ENCODE results near the gene ZMYM3. TPM values are rescaled to one million over a fixed set of nuclear protein-coding genes. Genes with fewer than 3 reads are reported as not detected.

Gene ZMYM3
- total RNA-seq, 1 donor from 2014 or later, result 44.2 TPM

DNA sequence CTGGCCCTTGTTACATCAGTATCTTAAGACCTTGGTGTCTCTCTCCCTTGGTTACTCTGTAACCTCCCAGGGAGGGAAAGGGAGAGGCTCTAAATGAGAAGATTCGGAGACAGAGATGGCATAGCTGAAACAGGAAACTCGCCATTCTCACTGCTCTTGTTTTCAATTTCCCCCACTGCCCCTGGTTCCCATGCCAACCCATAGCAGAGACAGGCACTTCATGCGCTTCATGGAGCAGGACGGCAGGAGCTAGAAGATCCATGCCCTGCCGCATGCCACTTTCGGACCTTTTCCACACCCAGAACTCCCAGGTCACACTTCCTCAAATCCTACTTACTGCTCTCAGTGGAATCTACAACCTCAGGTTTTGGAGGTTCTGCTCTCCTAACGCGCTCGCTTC is 3.1 kb downstream of the ZMYM3 start:
- Mint-ChIP-seq H3K27me3 (ENCODE audit: unreplicated experiment) (peaks cover 4% of the 10 kb centered on the region), H3K4me1 (ENCODE audit: low read depth, unreplicated experiment) (peaks cover 3% of the 10 kb centered on the region), H3K9me3 (ENCODE audit: unreplicated experiment) (peaks cover 12% of the 10 kb centered on the region), H3K36me3 (ENCODE audit: unreplicated experiment) (no peaks in the 10 kb centered on the region), H3K27ac (ENCODE audit: unreplicated experiment) (no peak overlapping the region), H3K4me3 (ENCODE audit: unreplicated experiment) (no peak overlapping the region)
- TF ChIP-seq CTCF (IDR thresholded peaks at IDR 0.05; ENCODE audit: partially characterized antibody, unreplicated experiment), result no peak
- DNase-seq, result no peak

GRCh38 chrX:71245159-71245558 is 8.8 kb downstream of the ZMYM3 start:
- no peak for TF ChIP-seq CTCF (IDR thresholded peaks at IDR 0.05; ENCODE audit: partially characterized antibody, unreplicated experiment)
- no peaks in the 10 kb centered on the region for H3K4me1 Mint-ChIP-seq (ENCODE audit: low read depth, unreplicated experiment)
- peaks cover under 1% of the 10 kb centered on the region for H3K27me3 Mint-ChIP-seq (ENCODE audit: unreplicated experiment)
- H3K27ac Mint-ChIP-seq (ENCODE audit: unreplicated experiment), result no peak overlapping the region
- DNase-seq, result no peak
- no peak overlapping the region for H3K4me3 Mint-ChIP-seq (ENCODE audit: unreplicated experiment)
- peaks cover 4% of the 10 kb centered on the region for H3K9me3 Mint-ChIP-seq (ENCODE audit: unreplicated experiment)
- no peaks in the 10 kb centered on the region for H3K36me3 Mint-ChIP-seq (ENCODE audit: unreplicated experiment)

DNA sequence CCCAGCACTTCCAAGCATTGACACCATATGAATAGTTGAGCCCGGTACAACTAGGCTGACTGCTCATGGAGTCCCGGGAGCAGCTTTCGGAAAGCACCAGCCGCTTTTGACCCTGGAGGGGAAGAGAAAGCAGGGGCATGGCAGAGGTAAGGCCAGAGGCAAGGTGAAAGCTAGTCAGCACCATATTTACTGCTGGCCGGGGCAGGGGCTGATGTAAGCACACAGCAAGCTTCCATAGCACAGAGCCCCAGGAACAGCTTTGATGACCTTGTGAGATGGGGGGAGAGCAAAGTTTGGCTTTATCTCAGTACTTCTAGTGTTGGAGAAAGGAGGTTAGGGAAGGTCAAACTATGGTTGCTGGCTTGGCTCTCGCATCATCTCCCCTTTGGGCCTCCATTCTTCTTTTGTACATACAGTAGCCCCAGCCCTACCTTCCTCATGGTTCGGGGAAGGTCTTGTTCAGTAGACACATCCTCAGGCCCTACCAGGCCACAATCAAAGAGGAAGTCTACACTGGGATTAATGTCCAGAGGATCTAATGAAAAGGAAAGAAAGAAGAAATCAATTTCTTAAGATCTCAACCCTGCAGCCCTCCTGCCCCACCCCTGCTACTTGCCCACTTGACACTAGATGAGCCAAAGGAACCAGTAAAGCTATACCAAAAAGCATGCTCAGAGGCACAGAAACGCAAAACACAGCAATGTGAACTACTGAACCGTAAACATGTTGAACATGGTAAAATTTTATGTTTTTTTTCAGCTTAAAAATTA is 9.4 kb downstream of the ZMYM3 start:
- no peak for TF ChIP-seq CTCF (IDR thresholded peaks at IDR 0.05; ENCODE audit: partially characterized antibody, unreplicated experiment)
- Mint-ChIP-seq H3K36me3 (ENCODE audit: unreplicated experiment) (no peaks in the 10 kb centered on the region), H3K9me3 (ENCODE audit: unreplicated experiment) (peaks cover 3% of the 10 kb centered on the region), H3K4me1 (ENCODE audit: low read depth, unreplicated experiment) (no peaks in the 10 kb centered on the region), H3K27ac (ENCODE audit: unreplicated experiment) (no peak overlapping the region), H3K27me3 (ENCODE audit: unreplicated experiment) (peaks cover 2% of the 10 kb centered on the region), H3K4me3 (ENCODE audit: unreplicated experiment) (no peak overlapping the region)
- no peak for DNase-seq

GRCh38 chrX:71241301-71241700 is 12.6 kb downstream of the ZMYM3 start:
- peaks cover 2% of the 10 kb centered on the region for H3K27me3 Mint-ChIP-seq (ENCODE audit: unreplicated experiment)
- H3K4me1 Mint-ChIP-seq (ENCODE audit: low read depth, unreplicated experiment), result no peaks in the 10 kb centered on the region
- H3K27ac Mint-ChIP-seq (ENCODE audit: unreplicated experiment), result no peak overlapping the region
- no peak overlapping the region for H3K4me3 Mint-ChIP-seq (ENCODE audit: unreplicated experiment)
- peaks cover 6% of the 10 kb centered on the region for H3K9me3 Mint-ChIP-seq (ENCODE audit: unreplicated experiment)
- no peak for TF ChIP-seq CTCF (IDR thresholded peaks at IDR 0.05; ENCODE audit: partially characterized antibody, unreplicated experiment)
- no peak for DNase-seq
- H3K36me3 Mint-ChIP-seq (ENCODE audit: unreplicated experiment), result no peaks in the 10 kb centered on the region

DNA sequence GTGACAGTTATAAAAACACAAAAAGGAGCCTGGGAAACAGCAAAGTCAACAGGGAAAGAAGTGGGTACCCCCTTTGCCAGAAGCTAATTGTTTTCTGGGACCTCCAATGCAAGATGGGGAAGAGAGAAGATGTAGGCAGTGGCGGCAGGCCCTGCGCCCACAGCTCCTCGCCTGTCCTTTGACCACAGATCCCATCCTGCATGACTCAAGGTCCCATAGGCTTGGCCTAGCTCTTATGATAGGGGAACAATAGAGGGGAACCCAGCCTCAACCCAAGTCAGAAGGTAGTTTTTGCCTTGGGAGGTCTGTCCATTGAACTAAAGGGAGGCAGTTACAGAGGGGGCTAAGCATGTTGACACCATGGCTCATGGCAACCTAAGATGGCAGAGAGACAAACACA is 14.2 kb downstream of the ZMYM3 start:
- H3K36me3 Mint-ChIP-seq (ENCODE audit: unreplicated experiment), result no peaks in the 10 kb centered on the region
- H3K4me1 Mint-ChIP-seq (ENCODE audit: low read depth, unreplicated experiment), result no peaks in the 10 kb centered on the region
- H3K4me3 Mint-ChIP-seq (ENCODE audit: unreplicated experiment), result no peak overlapping the region
- H3K9me3 Mint-ChIP-seq (ENCODE audit: unreplicated experiment), result peaks cover 3% of the 10 kb centered on the region
- DNase-seq, result no peak
- H3K27me3 Mint-ChIP-seq (ENCODE audit: unreplicated experiment), result peaks cover 2% of the 10 kb centered on the region
- H3K27ac Mint-ChIP-seq (ENCODE audit: unreplicated experiment), result no peak overlapping the region
- TF ChIP-seq CTCF (IDR thresholded peaks at IDR 0.05; ENCODE audit: partially characterized antibody, unreplicated experiment), result no peak

Data from glutamatergic neuron (in vitro differentiated cells).